ENCODE measurements around the gene EHMT2. TPM values are rescaled to one million over a fixed set of nuclear protein-coding genes. Genes with fewer than 3 reads are reported as not detected.

Gene EHMT2
- total RNA-seq, 3 donors from 2014 or later (not counting 1 experiment from before 2014, with no cell fraction given): 49.3 to 56.6 (median 55.8) TPM

GRCh38 chr6:31837369-31838113 lies 60.0 kb downstream of the EHMT2 start:
- Mint-ChIP-seq H3K27me3 (ENCODE audit: low read depth in 2 of 2) (no peaks in the 10 kb centered on the region), H3K36me3 (peaks cover 6% of the 10 kb centered on the region), H3K4me1 (peaks cover 34 to 35% of the 10 kb centered on the region in 2 donors), H3K4me3 (peak overlapping the region; percentile 88), H3K9me3 (no peaks in the 10 kb centered on the region), H3K27ac (peak overlapping the region; percentile 94 to 96)
- Histone ChIP-seq H3K4me1 (ENCODE audit: control insufficient read depth, insufficient read depth, low read length) (peaks cover 51% of the 10 kb centered on the region), H3K36me3 (ENCODE audit: control insufficient read depth, insufficient read depth, low read length) (peaks cover 34% of the 10 kb centered on the region), H3K4me3 (ENCODE audit: low read length) (no peak overlapping the region), H3K27me3 (ENCODE audit: control insufficient read depth, insufficient read depth, low read length) (no peaks in the 10 kb centered on the region), H3K9me3 (ENCODE audit: control insufficient read depth, insufficient read depth, low read length) (no peaks in the 10 kb centered on the region), H3K27ac (ENCODE audit: low read length) (peak overlapping the region; percentile 98)
- DNase-seq: peak in 1 of 2 donors; percentile 24
- no peak for TF ChIP-seq CTCF (IDR thresholded peaks at IDR 0.05)
- intact Hi-C loops (cut with micrococcal nuclease): no loop called here
- no CpG with 5 or more reads among the region's 1 CpG for WGBS (ENCODE audit: insufficient coverage)
- ATAC-seq: no peak

GRCh38 chr6:31836474-31837368 lies 60.8 kb downstream of the EHMT2 start:
- TF ChIP-seq CTCF (IDR thresholded peaks at IDR 0.05): no peak
- H3K9me3 ChIP-seq (ENCODE audit: control insufficient read depth, insufficient read depth, low read length): no peaks in the 10 kb centered on the region
- H3K36me3 ChIP-seq (ENCODE audit: control insufficient read depth, insufficient read depth, low read length): peaks cover 34% of the 10 kb centered on the region
- intact Hi-C loops (cut with micrococcal nuclease): no loop called here
- peak overlapping the region; percentile 94 to 96 for H3K27ac Mint-ChIP-seq
- peak overlapping the region; percentile 98 for H3K27ac ChIP-seq (ENCODE audit: low read length)
- peaks cover 6% of the 10 kb centered on the region for H3K36me3 Mint-ChIP-seq
- no peak for ATAC-seq
- peaks cover 51% of the 10 kb centered on the region for H3K4me1 ChIP-seq (ENCODE audit: control insufficient read depth, insufficient read depth, low read length)
- H3K4me3 ChIP-seq (ENCODE audit: low read length): no peak overlapping the region
- peak in 1 of 2 donors; percentile 62 for DNase-seq
- no peaks in the 10 kb centered on the region for H3K9me3 Mint-ChIP-seq
- H3K4me1 Mint-ChIP-seq: peaks cover 34 to 35% of the 10 kb centered on the region in 2 donors
- H3K27me3 ChIP-seq (ENCODE audit: control insufficient read depth, insufficient read depth, low read length): no peaks in the 10 kb centered on the region
- no peaks in the 10 kb centered on the region for H3K27me3 Mint-ChIP-seq (ENCODE audit: low read depth in 2 of 2)
- WGBS (ENCODE audit: insufficient coverage): 47% methylated on average over 10 of the region's 12 CpGs
- peak overlapping the region; percentile 88 for H3K4me3 Mint-ChIP-seq

GRCh38 chr6:31836047-31836473 lies 61.4 kb downstream of the EHMT2 start:
- H3K36me3 ChIP-seq (ENCODE audit: control insufficient read depth, insufficient read depth, low read length): peaks cover 34% of the 10 kb centered on the region
- DNase-seq: peak in 1 of 2 donors; percentile 34

More at GRCh38 chr6:31836047-31836473, 61.4 kb downstream of the EHMT2 start:
- Mint-ChIP-seq H3K27me3 (ENCODE audit: low read depth in 2 of 2) (no peaks in the 10 kb centered on the region), H3K9me3 (no peaks in the 10 kb centered on the region), H3K27ac (peak overlapping the region; percentile 94 to 96), H3K4me3 (peak overlapping the region; percentile 88), H3K36me3 (peaks cover 6% of the 10 kb centered on the region), H3K4me1 (peaks cover 34 to 35% of the 10 kb centered on the region in 2 donors)
- Histone ChIP-seq H3K4me3 (ENCODE audit: low read length) (peak overlapping the region; percentile 97), H3K27ac (ENCODE audit: low read length) (peak overlapping the region; percentile 98), H3K4me1 (ENCODE audit: control insufficient read depth, insufficient read depth, low read length) (peaks cover 55% of the 10 kb centered on the region), H3K9me3 (ENCODE audit: control insufficient read depth, insufficient read depth, low read length) (no peaks in the 10 kb centered on the region), H3K27me3 (ENCODE audit: control insufficient read depth, insufficient read depth, low read length) (no peaks in the 10 kb centered on the region)
- TF ChIP-seq CTCF (IDR thresholded peaks at IDR 0.05): no peak
- ATAC-seq: no peak
- intact Hi-C loops (cut with micrococcal nuclease): no loop called here
- WGBS (ENCODE audit: insufficient coverage): 29% methylated on average over 14 of the region's 14 CpGs

Data from natural killer cell (primary cell).